Stimulated activated effector memory CD8-positive, alpha-beta T cell treated with anti-CD3 and anti-CD28 coated beads, Interleukin-12 subunit alpha, Interleukin-12 subunit beta, amount 100 ng/mL, for 72 hours (primary cell): ENCODE measurements around the gene CPT1C.
A peak's percentile ranks its signal among the peaks of the same experiment; 100 is the strongest.

Experiments
- ATAC-seq: fragments of 150-1000 bp; cut with Tn5 transposase; 2 replicates; pipeline ENCODE4 v1.10.0; 2021
- DNase-seq, 2 donors: peaks; one replicate each; pipeline ENCODE4 v3.0.0; 2021 to 2022; ENCODE audit warnings: low spot score in 2 of 2
- H3K27ac Mint-ChIP-seq: one replicate; pipeline ENCODE4 v1.8.0; 2022; ENCODE audit warnings: mild to moderate bottlenecking, mixed read lengths
- H3K36me3 Mint-ChIP-seq: one replicate; pipeline ENCODE4 v1.8.0; 2022; ENCODE audit warnings: mild to moderate bottlenecking, mixed read lengths
- H3K4me1 Mint-ChIP-seq: one replicate; pipeline ENCODE4 v1.8.0; 2022; ENCODE audit warnings: mixed read lengths
- H3K4me3 Mint-ChIP-seq: one replicate; pipeline ENCODE4 v1.8.0; 2022; ENCODE audit warnings: mild to moderate bottlenecking, mixed read lengths
- H3K9me3 Mint-ChIP-seq: one replicate; pipeline ENCODE4 v1.8.0; 2022; ENCODE audit warnings: mixed read lengths

Gene CPT1C

GRCh38 chr19:49690656-49691242, at the start of gene CPT1C:
Gene CPT1C (plus strand): TSS chr19:49691116. CDS start chr19:49692253, 1,137 bp downstream.
- Mint-ChIP-seq H3K4me1 (peaks cover 32% of the 10 kb centered on the region), H3K9me3 (no peaks in the 10 kb centered on the region), H3K4me3 (peak within 1 kb of the TSS; percentile 71), H3K36me3 (peaks cover 57% of the 10 kb centered on the region), H3K27ac (peak within 1 kb of the TSS; percentile 70)
- ATAC-seq (peak; percentile 61), DNase-seq (no peak)

GRCh38 chr19:49641688-49642491, 49.0 kb upstream of the CPT1C start, which contains the start of gene SCAF1:
Gene SCAF1 (plus strand): TSS chr19:49642209. CDS start chr19:49645027, 2,818 bp downstream.
- H3K9me3 Mint-ChIP-seq, result no peaks in the 10 kb centered on the region
- peaks cover 78% of the 10 kb centered on the region for H3K4me1 Mint-ChIP-seq
- H3K27ac Mint-ChIP-seq, result peak within 1 kb of the TSS; percentile 99
- ATAC-seq, result peak; percentile 74
- H3K4me3 Mint-ChIP-seq, result peak within 1 kb of the TSS; percentile 99
- H3K36me3 Mint-ChIP-seq, result peaks cover 61% of the 10 kb centered on the region
- DNase-seq, result peak; percentile 96 to 99

GRCh38 chr19:49642492-49643035, 48.4 kb upstream of the CPT1C start:
- ATAC-seq (no peak), DNase-seq (no peak)
- H3K36me3 Mint-ChIP-seq, result peaks cover 63% of the 10 kb centered on the region
- H3K4me1 Mint-ChIP-seq, result peaks cover 77% of the 10 kb centered on the region
- H3K4me3 Mint-ChIP-seq, result peak overlapping the region; percentile 99
- H3K27ac Mint-ChIP-seq, result peak overlapping the region; percentile 99
- no peaks in the 10 kb centered on the region for H3K9me3 Mint-ChIP-seq

- no peak for DNase-seq
- Mint-ChIP-seq H3K27ac (peak overlapping the region; percentile 99), H3K4me1 (peaks cover 68% of the 10 kb centered on the region), H3K9me3 (no peaks in the 10 kb centered on the region), H3K4me3 (peak overlapping the region; percentile 99), H3K36me3 (peaks cover 70% of the 10 kb centered on the region)
- ATAC-seq, result no peak
Observed at GRCh38 chr19:49643466-49643865, 47.5 kb upstream of the CPT1C start.

GRCh38 chr19:49645592-49645991, 45.3 kb upstream of the CPT1C start:
- Mint-ChIP-seq H3K27ac (peak overlapping the region; percentile 99), H3K4me1 (peaks cover 55% of the 10 kb centered on the region), H3K36me3 (peaks cover 72% of the 10 kb centered on the region), H3K4me3 (no peak overlapping the region), H3K9me3 (no peaks in the 10 kb centered on the region)
- DNase-seq, result no peak
- no peak for ATAC-seq

- no peak overlapping the region for H3K4me3 Mint-ChIP-seq
- H3K9me3 Mint-ChIP-seq, result no peaks in the 10 kb centered on the region
- H3K27ac Mint-ChIP-seq, result peak overlapping the region; percentile 26
- DNase-seq (no peak), ATAC-seq (no peak)
- H3K36me3 Mint-ChIP-seq, result peaks cover 69% of the 10 kb centered on the region
- H3K4me1 Mint-ChIP-seq, result peaks cover 51% of the 10 kb centered on the region
Observed at GRCh38 chr19:49645995-49646394, 44.9 kb upstream of the CPT1C start.

GRCh38 chr19:49646586-49646985, 44.3 kb upstream of the CPT1C start:
- H3K36me3 Mint-ChIP-seq, result peaks cover 67% of the 10 kb centered on the region
- H3K4me1 Mint-ChIP-seq, result peaks cover 47% of the 10 kb centered on the region
- peak overlapping the region; percentile 26 for H3K27ac Mint-ChIP-seq
- H3K4me3 Mint-ChIP-seq, result no peak overlapping the region
- no peaks in the 10 kb centered on the region for H3K9me3 Mint-ChIP-seq
- DNase-seq, result no peak
- ATAC-seq, result no peak

- H3K27ac Mint-ChIP-seq, result no peak overlapping the region
- H3K4me3 Mint-ChIP-seq, result no peak overlapping the region
- no peak for ATAC-seq
- H3K9me3 Mint-ChIP-seq, result no peaks in the 10 kb centered on the region
- peaks cover 6% of the 10 kb centered on the region for H3K4me1 Mint-ChIP-seq
- no peak for DNase-seq
- H3K36me3 Mint-ChIP-seq, result peaks cover 75% of the 10 kb centered on the region
Observed at GRCh38 chr19:49651029-49651819, 39.7 kb upstream of the CPT1C start.

- H3K36me3 Mint-ChIP-seq, result peaks cover 75% of the 10 kb centered on the region
- H3K9me3 Mint-ChIP-seq, result no peaks in the 10 kb centered on the region
- DNase-seq (no peak), ATAC-seq (no peak)
- H3K4me3 Mint-ChIP-seq, result no peak overlapping the region
- no peak overlapping the region for H3K27ac Mint-ChIP-seq
- H3K4me1 Mint-ChIP-seq, result no peaks in the 10 kb centered on the region
Observed at GRCh38 chr19:49651820-49652550, 38.9 kb upstream of the CPT1C start.

- DNase-seq, result no peak
- Mint-ChIP-seq H3K36me3 (peaks cover 72% of the 10 kb centered on the region), H3K4me1 (no peaks in the 10 kb centered on the region), H3K9me3 (no peaks in the 10 kb centered on the region), H3K4me3 (no peak overlapping the region), H3K27ac (no peak overlapping the region)
- no peak for ATAC-seq
Observed at GRCh38 chr19:49652551-49653465, 38.1 kb upstream of the CPT1C start.

- ATAC-seq (no peak), DNase-seq (no peak)
- no peak overlapping the region for H3K4me3 Mint-ChIP-seq
- no peak overlapping the region for H3K27ac Mint-ChIP-seq
- no peaks in the 10 kb centered on the region for H3K9me3 Mint-ChIP-seq
- no peaks in the 10 kb centered on the region for H3K4me1 Mint-ChIP-seq
- peaks cover 68% of the 10 kb centered on the region for H3K36me3 Mint-ChIP-seq
Observed at GRCh38 chr19:49653466-49653806, 37.5 kb upstream of the CPT1C start.

- H3K4me3 Mint-ChIP-seq, result no peak overlapping the region
- no peaks in the 10 kb centered on the region for H3K9me3 Mint-ChIP-seq
- no peaks in the 10 kb centered on the region for H3K4me1 Mint-ChIP-seq
- no peak for ATAC-seq
- DNase-seq, result no peak
- peaks cover 68% of the 10 kb centered on the region for H3K36me3 Mint-ChIP-seq
- H3K27ac Mint-ChIP-seq, result peak overlapping the region; percentile 43
Observed at GRCh38 chr19:49654581-49654980, 36.3 kb upstream of the CPT1C start.

- DNase-seq (no peak), ATAC-seq (no peak)
- Mint-ChIP-seq H3K4me1 (no peaks in the 10 kb centered on the region), H3K4me3 (no peak overlapping the region), H3K27ac (peak overlapping the region; percentile 73), H3K36me3 (peaks cover 74% of the 10 kb centered on the region), H3K9me3 (no peaks in the 10 kb centered on the region)
Observed at GRCh38 chr19:49655570-49656455, 35.1 kb upstream of the CPT1C start.
